Stomach (tissue), 9 donors: ENCODE measurements around the gene LHB. TPM values are rescaled to one million over a fixed set of nuclear protein-coding genes. Genes with fewer than 3 reads are reported as not detected.

Source experiments
- DNase-seq, 2 donors: peaks; one replicate each; pipeline versions ENCODE4 v3.0.0 to v3.0.0-alpha.2; 2013 to 2019
- H3K27ac ChIP-seq, 5 donors: fragments of 200-600 bp in 4 of 5; sonication (generic) in 4 of 5; one replicate each; pipeline ENCODE4 v1.5.1; 2013 to 2019; ENCODE audit warnings: mild to moderate bottlenecking in 1 of 5, moderate library complexity in 1 of 5
- H3K27me3 ChIP-seq, 3 donors: fragments of 200-600 bp; sonication (generic); one replicate each; pipeline ENCODE4 v1.5.1; 2017 to 2019; ENCODE audit warnings: mixed run types in 1 of 3
- H3K36me3 ChIP-seq, 4 donors: fragments of 200-600 bp; sonication (generic); 1 replicate in 3 of 4; 2 replicates in 1 of 4; pipeline ENCODE4 v1.5.1; 2016 to 2019
- H3K4me1 ChIP-seq, 4 donors: fragments of 200-600 bp; sonication (generic); one replicate each; pipeline ENCODE4 v1.5.1; 2016 to 2019
- H3K4me3 ChIP-seq, 4 donors: fragments of 200-600 bp; sonication (generic) in 3 of 4; one replicate each; pipeline ENCODE4 v1.5.1; 2016 to 2019; ENCODE audit warnings: mild to moderate bottlenecking in 1 of 4
- H3K9me3 ChIP-seq, 4 donors: fragments of 200-600 bp; sonication (generic); one replicate each; pipeline ENCODE4 v1.5.1; 2016 to 2019
- CTCF ChIP-seq, 7 experiments: fragments of 450-650 bp in 4 of 7; fragments of 200-600 bp in 3 of 7; sonication (generic) in 3 of 7; IDR thresholded peaks; one replicate each; pipeline ENCODE4 v1.5.1; 2016 to 2019; ENCODE audit warnings: antibody characterized with exemption in 7 of 7, control low read depth in 2 of 7, mild to moderate bottlenecking in 1 of 7
- EP300 ChIP-seq: sonication (generic); formaldehyde crosslinking; IDR thresholded peaks from one replicate; pipeline ENCODE4 v1.6.1; 2017; ENCODE audit warnings: antibody characterized with exemption
- POLR2A ChIP-seq, 4 donors: fragments of 450-650 bp; IDR thresholded peaks; one replicate each; pipeline ENCODE4 v1.6.1; 2016; ENCODE audit warnings: antibody characterized with exemption in 4 of 4, control low read depth in 2 of 4, mild to moderate bottlenecking in 1 of 4, moderate library complexity in 1 of 4
- POLR2AphosphoS5 ChIP-seq, 3 donors: sonication (generic); formaldehyde crosslinking; IDR thresholded peaks; one replicate each; pipeline ENCODE4 v1.6.1; 2016; ENCODE audit warnings: antibody characterized with exemption in 3 of 3
- WGBS, 5 donors: extraction: QIAGEN DNeasy Blood & Tissue Kit in 3 of 5; methylation state at CpG; one replicate each; pipeline versions ENCODE4 v1.1.5 to v1.1.7; 2013 to 2018; 5-methylcytosine and 5-hydroxymethylcytosine counted together
- intact Hi-C: fragments of 100-400 bp; cut with DNase I; formaldehyde crosslinking; loops from one replicate; pipeline ENCODE4 v1.15.1; 2023; ENCODE audit warnings: low total_unique reads
- polyA plus RNA-seq, 3 donors: library from polyadenylated mRNA; stranded (reverse); fragments of 200-250 nt; gene quantifications; one replicate each; pipeline ENCODE4 v1.2.3, GENCODE V29; 2013
- total RNA-seq, 5 donors: library from RNA; depleted of rRNA; stranded (reverse); fragments of >200 nt; gene quantifications; one replicate each; pipeline versions ENCODE4 v1.1.0 to v1.2.3, GENCODE V29; 2014 to 2016
- donor health status: healthy with polysubstance abuse.
- donor health status: Bipolar disorder and iron deficiency.
- donor health status: healthy.

LHB gene
- total and polyA plus RNA-seq, 8 donors = 3.8 to 45.8 (median 24.4) TPM; not detected in 4

GRCh38 chr19:48999481-49000325 is 17.2 kb downstream of the LHB start:
- H3K4me3 ChIP-seq = no peak overlapping the region
- no peak overlapping the region for H3K27ac ChIP-seq
- peaks cover 7 to 45% (median 37%) of the 10 kb centered on the region in 4 donors for H3K36me3 ChIP-seq
- peaks cover 3 to 10% (median 7%) of the 10 kb centered on the region in 4 donors for H3K4me1 ChIP-seq
- intact Hi-C loops = no loop called here
- 55 to 66% (median 59%) methylated on average over 11 to 16 of the region's 16 CpGs for WGBS, 5 donors
- no peaks in the 10 kb centered on the region for H3K27me3 ChIP-seq
- peak; percentile 65 to 81 for DNase-seq
- TF ChIP-seq POLR2A (IDR thresholded peaks at IDR 0.05) (no peak), CTCF (IDR thresholded peaks at IDR 0.05) (peak in 5 of 7 experiments; percentile 30 to 55 (median 51)), EP300 (no peak)
- no peaks in the 10 kb centered on the region for H3K9me3 ChIP-seq

GRCh38 chr19:48997972-48998371 is 18.9 kb downstream of the LHB start:
- Histone ChIP-seq H3K36me3 (peaks cover 0 to 28% (median 20%) of the 10 kb centered on the region in 4 donors), H3K9me3 (no peaks in the 10 kb centered on the region), H3K4me3 (no peak overlapping the region), H3K27ac (no peak overlapping the region), H3K27me3 (no peaks in the 10 kb centered on the region), H3K4me1 (peaks cover 12 to 18% (median 15%) of the 10 kb centered on the region in 4 donors)
- intact Hi-C loops = no loop called here
- 67 to 80% (median 74%) methylated on average over 3 to 5 of the region's 5 CpGs for WGBS, 5 donors
- peak; percentile 56 to 59 for DNase-seq
- TF ChIP-seq CTCF (IDR thresholded peaks at IDR 0.05) (peak in 2 of 7 experiments; percentile 13 to 33), POLR2AphosphoS5 (IDR thresholded peaks at IDR 0.05) (no peak), EP300 (no peak), POLR2A (IDR thresholded peaks at IDR 0.05) (no peak)

- Histone ChIP-seq H3K27ac (peak overlapping the region; percentile 85 to 96 (median 94)), H3K27me3 (no peaks in the 10 kb centered on the region), H3K36me3 (peaks cover 2 to 23% (median 18%) of the 10 kb centered on the region in 4 donors), H3K4me1 (peaks cover 32 to 47% (median 42%) of the 10 kb centered on the region in 4 donors), H3K9me3 (no peaks in the 10 kb centered on the region), H3K4me3 (peak overlapping the region; percentile 57 to 81 (median 71))
- intact Hi-C loops = no loop called here
- TF ChIP-seq POLR2AphosphoS5 (IDR thresholded peaks at IDR 0.05) (no peak), CTCF (IDR thresholded peaks at IDR 0.05) (no peak), POLR2A (IDR thresholded peaks at IDR 0.05) (no peak), EP300 (no peak)
- DNase-seq = no peak
- 0 to 4% (median 1%) methylated on average over 13 of the region's 13 CpGs for WGBS, 5 donors
Observed at GRCh38 chr19:48994035-48994386, 22.9 kb downstream of the LHB start.

- intact Hi-C loops = no loop called here
- peak in 2 of 4 donors; percentile 54 to 79 for TF ChIP-seq POLR2A (IDR thresholded peaks at IDR 0.05)
- peak; percentile 96 to 99 (median 99) for TF ChIP-seq POLR2AphosphoS5 (IDR thresholded peaks at IDR 0.05)
- peak in 6 of 7 experiments; percentile 92 to 99 (median 98) for TF ChIP-seq CTCF (IDR thresholded peaks at IDR 0.05)
- no peak for TF ChIP-seq EP300
- Histone ChIP-seq H3K27me3 (no peaks in the 10 kb centered on the region), H3K4me1 (peaks cover 32 to 47% (median 42%) of the 10 kb centered on the region in 4 donors), H3K4me3 (peak within 1 kb of the TSS; percentile 57 to 81 (median 71)), H3K9me3 (no peaks in the 10 kb centered on the region), H3K27ac (peak within 1 kb of the TSS; percentile 85 to 96 (median 94)), H3K36me3 (peaks cover 8 to 29% (median 24%) of the 10 kb centered on the region in 4 donors)
- DNase-seq = peak; percentile 100
- 0 to 1% (median 1%) methylated on average over 32 to 56 of the region's 56 CpGs for WGBS, 5 donors
Observed at GRCh38 chr19:48993175-48994034, 23.5 kb downstream of the LHB start, which contains the start of the genes GYS1 and RUVBL2. Gene GYS1, minus strand, starts transcription at chr19:48993309. Its CDS starts 197 bp downstream, at chr19:48993112. Gene RUVBL2, plus strand, starts transcription at chr19:48993887. Its CDS starts 25 bp downstream, at chr19:48993912.
